HG03378 (cell line): Measurements from ENCODE around the gene ISM2.
"Not testable (repeated sequence)": the region's sequence is repeated elsewhere in the genome, so short reads cannot be mapped to it uniquely, and the experiment has no call there.

Source experiments
- ATAC-seq: cut with Tn5 transposase; IDR thresholded peaks from one replicate; pipeline ENCODE4 v1.9.1; 2021; ENCODE audit warnings: mild to moderate bottlenecking, moderate library complexity; ENCODE audit not compliant: unreplicated experiment

The ISM2 gene

DNA sequence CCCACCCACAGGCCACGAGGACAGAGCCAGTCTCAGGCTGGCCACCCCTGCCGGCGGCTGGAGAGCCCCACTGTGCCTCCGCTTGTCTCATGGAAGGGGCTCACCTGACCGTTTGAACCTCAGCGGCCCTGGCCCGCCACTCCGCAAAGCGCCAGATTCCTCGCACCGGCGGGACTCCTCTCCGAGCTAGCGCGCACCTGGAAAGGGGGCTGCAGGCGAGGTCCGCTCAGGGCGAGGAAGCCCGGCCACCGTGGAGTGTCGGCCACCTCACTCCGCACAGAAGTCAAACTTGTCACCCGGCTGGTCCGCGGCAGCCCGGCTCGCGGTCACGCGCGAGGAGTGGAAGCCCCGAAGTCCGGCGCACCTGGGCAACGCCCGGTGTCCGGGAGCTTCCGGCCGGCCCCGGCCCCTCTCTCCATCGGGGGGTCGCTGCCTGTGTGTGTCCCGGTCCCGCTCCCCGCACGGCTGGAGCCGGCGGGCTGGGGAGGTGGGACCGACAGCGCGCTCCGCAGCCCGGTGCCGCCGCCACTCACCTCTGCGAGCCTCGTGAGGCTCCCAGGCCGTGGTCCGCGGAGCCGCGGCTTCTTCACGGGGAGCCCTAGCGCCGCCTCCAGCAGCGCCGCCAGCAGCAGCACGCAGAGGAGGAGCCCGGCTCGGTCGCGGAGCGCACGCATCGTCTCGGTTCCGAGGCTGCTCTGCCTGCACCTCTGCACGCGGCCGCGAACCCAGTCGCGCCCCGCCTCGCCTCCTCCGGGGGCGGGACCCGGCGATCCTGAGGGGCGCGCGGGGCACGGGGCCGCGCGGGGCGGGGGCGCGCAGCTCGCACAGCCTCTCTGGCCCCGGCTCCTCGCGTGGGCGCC is at the start of gene ISM2:
TSS of gene ISM2 (minus strand) at position 697 of the 860 bp plus-strand sequence. CDS start at position 674, 23 bp downstream.
- no peak for ATAC-seq

DNA sequence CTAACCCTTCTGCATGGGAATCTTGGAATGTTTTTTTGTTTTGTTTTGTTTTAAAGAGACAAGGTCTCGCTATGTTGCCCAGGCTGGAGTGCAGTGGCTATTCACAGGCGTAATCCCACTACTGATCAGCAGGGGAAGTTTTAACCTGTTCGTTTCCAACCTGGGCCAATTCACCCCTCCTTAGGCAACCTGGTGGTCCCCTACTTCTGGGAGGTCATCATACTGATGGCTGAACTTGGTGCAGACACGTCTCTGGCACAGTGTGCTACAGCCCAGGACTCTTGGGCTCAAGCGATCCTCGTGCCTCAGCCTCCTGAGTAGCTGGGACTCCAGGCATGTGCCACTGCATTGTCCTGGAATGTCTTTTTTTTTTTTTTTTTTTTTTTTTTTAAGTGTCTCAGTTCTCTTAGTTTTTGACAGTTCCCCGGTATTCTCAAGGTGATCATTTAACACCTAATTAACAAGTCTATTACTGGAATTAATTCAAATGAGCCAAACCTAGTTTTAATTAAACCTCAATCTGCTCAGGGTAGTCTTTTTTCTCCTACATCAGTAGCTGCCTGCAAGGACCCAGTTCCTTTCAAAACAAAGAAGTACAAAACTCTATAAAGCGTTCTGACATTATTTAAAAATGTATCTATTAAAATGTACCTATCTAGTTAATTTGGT is 49.0 kb upstream of the ISM2 start:
- no peak for ATAC-seq

DNA sequence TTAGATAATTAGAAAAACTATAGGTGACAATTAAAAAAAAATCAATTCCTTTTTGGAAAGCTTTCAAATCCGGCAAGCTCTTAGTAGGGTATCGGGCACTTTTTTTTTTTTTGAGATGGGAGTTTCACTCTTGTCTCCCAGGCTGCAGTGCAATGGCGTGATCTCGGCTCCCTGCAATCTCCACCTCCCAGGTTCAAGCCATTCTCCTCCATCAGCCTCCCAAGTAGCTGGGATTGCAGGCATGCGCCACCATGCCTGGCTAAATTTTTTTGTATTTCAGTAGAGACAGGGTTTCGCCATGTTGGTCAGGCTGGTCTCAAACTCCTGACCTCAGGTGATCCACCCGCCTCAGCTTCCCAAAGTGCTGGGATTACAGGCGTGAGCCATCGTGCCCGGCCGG is 46.6 kb upstream of the ISM2 start:
- not testable (repeated sequence) for ATAC-seq

DNA sequence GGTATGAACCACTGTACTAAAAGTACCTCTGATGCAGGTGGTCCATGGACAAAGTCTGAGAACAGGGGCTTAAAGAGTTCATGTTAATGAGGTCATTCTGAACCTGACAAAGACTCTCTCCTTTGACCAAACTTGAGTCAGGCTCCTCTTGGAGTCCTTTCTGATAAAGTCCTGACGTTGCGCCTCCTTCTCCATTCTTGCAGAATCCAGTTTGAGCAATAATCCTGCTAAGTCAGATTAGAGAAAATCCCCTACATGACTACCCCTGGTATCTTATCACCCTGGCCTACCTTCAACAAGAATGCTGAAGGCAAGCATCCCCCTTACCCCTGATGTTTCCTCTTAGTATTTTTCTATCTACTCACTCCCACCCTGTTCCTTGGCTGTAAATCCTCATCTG is 46.0 kb upstream of the ISM2 start:
- no peak for ATAC-seq

DNA sequence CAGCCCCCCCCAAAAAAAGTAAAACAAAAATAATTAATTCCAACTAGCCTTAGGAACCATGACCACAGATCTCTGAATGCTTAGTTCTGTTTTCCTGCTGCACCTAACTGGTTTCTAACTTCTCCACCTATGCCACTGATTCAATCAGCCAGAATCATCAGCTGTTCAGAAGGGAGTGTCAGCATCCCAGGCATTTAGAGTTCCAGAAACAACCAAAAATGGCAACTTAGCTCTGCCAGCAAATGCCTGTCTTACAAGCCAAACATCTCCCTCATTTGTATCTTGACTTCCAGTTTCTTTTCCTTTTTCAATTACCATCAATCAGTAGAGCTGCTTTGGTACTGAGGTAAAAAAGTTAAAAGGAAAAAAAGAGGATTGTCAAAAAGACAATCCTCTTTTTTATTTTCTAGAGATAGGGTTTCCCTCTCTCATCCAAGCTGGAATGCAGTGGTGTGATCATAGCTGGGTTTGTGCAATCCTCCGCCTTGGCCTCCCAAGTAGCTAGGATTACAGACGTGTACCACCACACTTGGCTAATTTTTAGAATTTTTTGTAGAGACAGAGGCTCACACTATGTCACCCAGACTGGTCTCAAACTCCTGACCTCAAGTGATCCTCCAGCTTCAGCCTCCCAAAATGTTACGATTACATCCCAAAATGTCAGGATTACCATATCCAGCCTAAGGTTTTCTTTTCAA is 45.2 kb upstream of the ISM2 start:
- no peak for ATAC-seq

DNA sequence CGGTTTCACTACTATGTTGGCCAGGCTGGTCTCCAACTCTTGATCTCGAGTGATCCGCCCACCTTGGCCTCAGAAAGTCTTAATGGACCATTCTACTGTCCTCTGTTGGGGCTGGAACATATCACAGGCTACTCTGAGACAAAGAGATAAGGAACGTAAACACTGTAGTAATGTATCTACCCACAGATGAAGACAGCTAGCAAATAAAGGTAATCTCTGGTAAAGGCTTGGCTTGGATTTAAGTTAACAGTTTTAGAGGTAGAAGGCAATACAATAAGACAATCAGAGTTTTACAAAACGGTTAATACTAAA is 44.6 kb upstream of the ISM2 start:
- no peak for ATAC-seq

DNA sequence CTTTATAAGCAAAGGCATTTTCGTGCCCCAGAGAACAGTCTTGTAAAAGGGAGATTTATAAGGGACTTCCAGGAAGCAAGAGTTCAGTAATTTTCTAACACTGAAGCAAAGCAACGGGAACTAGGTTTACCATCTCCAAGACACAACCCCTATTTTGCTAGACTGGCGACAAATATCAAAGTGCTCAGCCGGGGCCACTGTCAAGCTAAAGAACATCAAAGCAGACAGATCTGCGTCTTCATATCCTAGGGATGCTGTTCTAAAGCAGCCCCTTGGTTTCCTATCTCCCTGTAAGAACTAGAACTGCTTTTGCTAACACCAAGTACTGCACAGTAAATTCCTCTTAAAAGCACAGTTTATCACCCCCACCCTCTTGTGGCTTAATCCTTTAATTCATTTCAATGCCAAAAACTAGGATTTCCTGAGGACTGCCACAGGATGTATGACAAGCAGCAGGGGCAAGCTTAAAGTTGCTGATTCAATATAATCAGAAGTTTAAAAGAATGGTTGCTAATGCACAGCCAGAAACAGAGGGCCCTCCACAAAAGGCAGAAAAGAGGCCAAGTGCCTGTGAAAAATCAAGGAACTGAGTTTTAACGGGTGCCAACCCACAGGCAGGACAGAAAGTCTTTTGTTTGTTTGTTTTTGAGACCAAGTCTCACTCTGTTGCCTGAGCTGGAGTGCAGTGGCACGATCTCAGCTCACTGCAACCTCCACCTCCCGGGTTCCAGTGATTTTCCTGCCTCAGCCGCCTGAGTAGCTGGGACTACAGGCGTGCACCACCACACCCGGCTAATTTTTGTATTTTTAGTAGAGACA is 44.0 kb upstream of the ISM2 start:
- no peak for ATAC-seq

DNA sequence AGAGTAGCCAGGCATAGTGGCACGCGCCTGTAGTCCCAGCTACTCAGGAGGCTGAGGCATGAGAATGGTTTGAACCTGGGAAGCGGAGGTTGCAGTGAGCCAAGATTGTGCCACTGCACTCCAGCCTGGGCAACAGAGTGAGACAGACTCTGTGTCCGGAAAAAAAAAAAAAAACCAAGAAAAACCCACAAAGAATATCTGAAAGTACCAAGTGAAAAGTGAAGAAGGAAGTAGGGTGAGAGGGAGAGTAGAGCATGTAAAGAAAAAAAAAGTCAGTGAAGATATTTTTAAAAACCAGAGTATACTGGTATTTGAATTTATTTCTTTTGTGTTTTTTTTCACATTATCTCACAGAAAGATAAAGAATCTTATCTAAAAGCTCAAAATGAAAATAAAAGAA is 43.3 kb upstream of the ISM2 start:
- ATAC-seq: peak; percentile 90

DNA sequence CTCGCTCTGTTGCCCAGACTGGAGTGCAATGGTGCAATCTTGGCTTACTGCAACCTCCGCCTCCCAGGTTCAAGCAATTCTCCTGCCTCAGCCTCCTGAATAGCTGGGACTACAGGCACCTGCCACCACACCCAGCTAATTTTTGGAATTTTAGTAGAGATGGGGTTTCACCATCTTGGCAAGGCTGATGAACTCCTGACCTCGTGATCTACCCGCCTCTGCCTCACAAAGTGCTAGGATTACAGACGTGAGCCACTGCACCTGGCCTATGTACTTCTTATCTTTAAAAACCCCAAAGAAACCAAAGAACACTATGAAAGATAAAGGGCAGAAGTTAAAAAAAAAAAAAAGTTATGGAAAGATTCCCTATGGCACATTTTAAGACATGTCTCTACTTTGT is 38.3 kb upstream of the ISM2 start:
- ATAC-seq: not testable (repeated sequence)

DNA sequence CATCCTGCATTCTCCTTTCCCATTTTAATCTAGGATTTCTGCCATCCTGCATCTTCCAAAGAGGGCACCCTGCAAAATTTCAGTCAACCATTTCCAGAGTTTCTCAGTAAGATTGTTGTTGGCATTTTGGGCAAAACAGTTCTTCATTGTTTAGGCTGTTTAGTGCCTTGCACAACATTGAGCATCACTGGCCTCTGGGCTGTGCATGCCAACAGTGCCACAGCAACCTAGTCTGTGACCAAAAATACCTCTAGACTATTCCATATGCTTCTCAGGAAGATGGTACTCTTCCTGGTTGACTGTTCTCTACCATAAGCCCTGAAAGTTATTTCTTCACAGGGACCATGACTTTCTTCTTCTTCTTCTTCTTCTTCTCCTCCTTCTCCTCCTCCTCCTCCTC is 32.5 kb upstream of the ISM2 start:
- ATAC-seq: no peak

DNA sequence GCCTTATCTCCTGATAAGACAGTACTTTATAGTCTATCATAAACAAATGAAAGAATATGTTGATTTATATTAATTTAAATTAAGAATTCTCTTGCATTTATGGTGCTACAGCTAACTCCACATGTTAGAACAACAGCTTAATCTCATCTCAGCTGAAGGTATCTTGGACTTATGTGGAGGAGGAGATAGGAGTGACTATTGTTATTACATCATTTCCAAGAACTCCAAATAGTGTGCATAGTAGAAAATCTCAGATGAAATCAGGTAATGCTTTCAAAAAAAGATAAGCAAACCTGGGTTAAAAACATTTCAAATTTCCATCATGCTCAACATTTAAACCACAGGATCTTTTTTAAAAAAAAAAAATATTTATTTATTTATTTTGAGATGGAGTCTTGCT is 31.3 kb upstream of the ISM2 start:
- no peak for ATAC-seq

DNA sequence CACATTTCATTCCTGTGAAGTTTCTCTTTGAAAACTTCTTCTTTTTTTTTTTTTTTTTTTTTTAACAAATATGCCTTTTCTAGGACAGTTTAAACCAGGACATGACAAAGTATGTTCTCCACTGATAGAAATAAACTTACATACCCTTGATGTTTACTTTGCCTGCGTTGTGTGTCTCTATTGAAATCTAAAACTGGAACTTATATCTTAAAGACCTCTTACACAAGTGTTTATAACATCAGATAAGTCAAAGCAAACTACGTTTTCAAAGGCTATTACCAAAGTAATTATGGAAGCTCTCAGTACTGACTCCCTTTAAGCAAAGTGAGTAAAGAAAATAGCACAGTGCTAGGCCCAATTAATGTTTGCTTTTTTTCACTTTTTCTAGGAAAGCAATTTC is 30.6 kb upstream of the ISM2 start:
- no peak for ATAC-seq

DNA sequence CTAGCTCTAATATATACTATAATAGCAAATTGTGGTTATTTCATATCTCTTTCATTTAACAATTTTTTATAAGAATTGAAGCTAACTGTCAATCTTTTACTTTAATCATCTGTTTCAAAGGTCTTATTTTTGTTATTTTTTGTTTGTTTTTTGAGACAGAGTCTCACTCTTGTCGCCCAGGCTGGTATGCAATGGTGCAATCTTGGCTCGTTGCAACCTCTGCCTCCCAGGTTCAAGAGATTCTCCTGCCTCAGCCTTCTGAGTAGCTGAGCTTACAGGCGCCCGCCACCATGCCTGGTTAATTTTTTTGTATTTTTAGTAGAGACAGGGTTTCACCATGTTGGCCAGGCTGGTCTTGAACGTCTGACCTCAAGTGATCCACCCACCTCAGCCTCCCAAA is 30.1 kb upstream of the ISM2 start:
- ATAC-seq: not testable (repeated sequence)

DNA sequence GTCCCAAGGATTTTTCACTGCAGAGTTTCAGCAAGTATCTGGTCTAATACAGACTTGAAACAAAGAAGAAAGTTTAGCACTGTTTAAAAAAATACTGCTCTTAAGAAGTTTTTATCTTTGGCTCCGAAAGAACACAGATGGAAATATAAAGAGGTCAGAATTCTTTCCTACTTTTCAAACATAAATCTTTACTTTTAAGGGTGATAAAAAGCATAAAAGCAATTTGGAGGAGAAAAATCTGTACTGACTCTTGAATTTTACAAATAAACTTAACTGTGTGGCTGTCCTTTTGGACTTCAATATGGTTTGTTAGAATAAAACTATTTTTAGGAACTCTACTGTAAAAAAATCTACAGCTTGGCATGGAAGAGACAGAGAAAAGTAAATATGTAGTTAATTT is 27.6 kb upstream of the ISM2 start:
- no peak for ATAC-seq

DNA sequence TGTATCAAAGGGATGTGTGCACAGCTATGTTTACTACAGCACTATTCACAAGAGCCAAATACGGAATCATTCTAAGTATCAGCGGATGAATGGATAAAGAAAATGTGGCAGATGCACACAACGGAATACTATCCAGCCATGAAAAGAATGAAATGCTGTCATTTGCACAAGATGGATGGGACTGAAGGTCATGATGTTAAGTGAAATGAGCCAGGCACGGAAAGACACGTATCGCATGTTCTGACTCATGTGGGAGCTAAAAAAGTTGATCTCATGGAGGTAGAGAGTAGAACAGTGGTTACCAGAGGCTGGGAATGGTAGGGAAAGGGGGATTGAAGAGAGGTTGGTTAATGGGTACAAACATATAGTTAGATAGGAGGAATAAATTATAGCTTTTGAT is 25.9 kb upstream of the ISM2 start:
- ATAC-seq: no peak

DNA sequence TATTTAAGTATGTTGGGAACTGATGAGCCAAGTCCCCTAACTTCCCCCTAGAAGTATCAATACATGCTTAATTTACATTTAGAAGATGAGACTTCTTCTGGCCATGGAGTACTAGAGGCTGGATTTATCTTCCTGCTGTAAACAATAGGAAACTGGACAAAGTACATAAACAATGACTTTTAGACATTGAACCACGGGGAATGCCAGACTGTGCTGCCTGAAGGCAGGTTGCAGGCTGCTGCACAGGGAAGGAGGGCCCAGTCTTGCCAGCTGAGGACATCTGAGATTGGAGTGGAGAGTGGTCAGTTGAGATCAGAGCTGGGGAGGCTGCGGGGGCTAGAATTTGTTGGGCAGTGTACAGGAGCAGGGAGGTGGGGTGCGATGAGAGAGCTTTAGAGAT is 24.5 kb upstream of the ISM2 start:
- ATAC-seq: no peak

DNA sequence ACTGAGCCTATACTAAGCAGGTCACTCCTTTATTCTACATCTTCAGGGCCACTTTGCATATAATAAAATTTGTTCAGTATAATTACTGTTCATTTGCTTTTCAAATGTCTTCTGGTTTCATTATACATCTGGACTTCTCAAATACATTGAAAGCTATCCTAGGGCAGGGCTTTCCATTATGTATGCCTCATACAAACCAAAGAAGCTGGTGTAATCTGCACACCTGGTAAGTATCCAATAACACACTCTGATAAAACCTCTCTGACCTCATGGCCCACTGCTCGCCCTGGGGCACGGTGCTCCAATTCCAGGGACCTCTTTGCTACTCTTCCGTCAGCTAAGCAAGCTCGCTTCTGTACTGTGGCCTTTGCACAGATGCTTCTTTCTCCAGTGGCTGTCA is 21.9 kb upstream of the ISM2 start:
- no peak for ATAC-seq

DNA sequence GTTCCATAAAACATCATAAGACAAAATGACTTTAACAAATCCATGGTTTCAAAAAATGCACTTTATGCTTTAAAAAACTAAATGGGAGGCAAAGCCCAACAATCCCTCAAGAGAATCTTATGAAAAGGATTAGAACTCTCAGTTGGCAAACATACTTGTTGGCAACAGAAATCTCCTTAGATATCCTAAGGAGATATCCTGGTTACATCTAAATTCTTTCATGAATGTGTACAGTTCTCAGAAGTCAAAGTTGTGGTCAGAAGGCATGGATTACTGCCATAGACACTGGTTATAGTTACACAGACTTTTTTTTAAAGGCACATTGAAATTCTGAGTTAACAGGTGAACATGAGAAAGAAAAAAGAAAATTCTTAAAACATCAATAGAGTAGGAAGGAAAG is 17.5 kb upstream of the ISM2 start:
- no peak for ATAC-seq

DNA sequence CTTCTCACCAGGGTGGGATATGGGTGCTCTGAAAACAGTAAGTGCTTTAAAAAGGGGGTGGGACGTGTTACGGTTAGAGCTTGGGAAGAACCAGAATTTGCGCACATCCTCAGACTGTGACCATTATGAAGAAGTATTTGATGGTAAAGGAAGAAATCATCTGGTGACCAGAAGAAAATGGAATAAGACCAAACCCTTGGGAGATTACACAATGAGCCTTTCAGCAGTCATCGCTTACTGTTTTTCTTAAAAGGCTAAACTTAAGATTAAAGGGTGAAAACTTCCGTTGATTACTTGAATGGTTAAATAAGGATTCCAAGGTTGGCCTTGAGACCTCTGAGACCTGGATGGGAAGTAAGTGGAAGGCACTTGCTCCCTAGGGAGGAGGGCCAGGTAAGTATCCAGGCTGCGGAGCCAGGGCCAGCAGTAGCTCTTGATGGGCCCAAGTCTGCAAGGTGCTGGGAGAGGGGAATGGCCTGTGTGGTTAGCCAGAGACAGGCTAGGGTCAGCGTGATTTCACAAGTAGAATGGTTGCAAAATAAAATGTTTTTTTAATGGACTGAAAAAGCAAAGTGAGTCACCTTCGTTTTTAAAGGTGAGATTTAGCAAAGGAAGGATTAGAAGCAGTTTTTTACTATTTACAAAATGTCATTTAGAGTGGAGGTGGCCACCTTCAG is 13.0 kb upstream of the ISM2 start:
- no peak for ATAC-seq

DNA sequence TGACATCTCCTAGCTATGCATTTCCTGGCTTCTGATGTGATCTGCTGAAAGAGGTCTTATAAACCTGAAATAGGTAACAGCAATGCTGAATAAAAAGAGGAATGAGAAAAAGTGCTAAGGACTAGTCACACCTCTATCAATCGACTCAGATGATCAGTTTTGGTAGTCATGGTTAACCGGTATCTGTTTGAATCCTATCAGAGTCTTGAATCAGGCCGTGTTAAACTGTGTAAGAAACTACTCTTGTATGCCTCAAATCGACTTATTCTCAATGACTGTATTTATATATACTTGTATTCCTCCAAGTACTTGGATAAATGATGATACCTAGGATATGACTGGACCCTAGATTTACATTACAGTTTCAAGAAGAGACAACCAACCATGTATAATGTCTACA is 10.8 kb upstream of the ISM2 start:
- no peak for ATAC-seq

DNA sequence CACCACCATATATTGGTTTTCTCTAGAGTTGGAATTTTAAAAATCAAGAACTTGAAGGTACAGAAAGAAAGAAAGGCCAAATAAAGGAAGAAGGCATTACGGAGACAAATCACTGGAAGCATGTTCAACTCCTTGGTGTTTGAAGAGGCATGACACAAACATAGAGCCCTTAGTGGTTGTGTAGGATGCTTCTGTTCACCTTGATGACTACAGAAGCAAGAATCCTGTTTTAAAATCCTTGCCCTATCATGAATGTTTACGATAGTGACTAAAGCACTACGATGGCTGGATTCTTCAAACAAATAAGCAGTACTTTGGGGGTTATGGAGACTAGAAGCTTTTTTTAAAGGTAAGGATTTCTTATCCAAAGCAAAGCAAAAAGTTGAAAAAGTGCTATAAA is 10.3 kb upstream of the ISM2 start:
- ATAC-seq: no peak
